GM12891 (cell line): ENCODE data around the gene CZIB.

ENCODE experiments used
- POLR2A ChIP-seq: IDR thresholded peaks from 2 replicates; pipeline ENCODE4 v1.6.1; 2011; ENCODE audit warnings: low read depth, low read length, control low read depth
- TAF1 ChIP-seq: IDR thresholded peaks from 2 replicates; pipeline ENCODE4 v1.6.1; 2011; ENCODE audit warnings: low read depth, low read length, control low read depth

DNA sequence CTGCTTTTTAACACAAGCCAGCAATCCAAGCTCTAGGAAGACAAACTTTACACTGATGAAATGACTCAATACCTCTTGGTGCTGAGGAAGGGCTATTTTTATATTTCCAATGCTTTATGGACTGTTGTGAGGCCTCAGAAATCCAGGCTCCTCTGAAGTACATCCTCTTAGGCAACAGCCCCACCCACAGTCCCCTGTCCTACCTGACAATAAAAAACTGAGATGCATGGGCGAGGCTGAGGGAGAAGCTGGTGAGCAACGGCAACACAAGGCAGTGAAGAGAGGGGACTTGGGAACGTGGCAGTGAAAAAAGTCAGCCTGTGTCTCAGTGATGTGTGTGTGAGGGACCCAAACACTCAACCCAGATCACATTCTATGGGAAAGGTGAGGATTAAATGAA is 33.9 kb downstream of the CZIB start:
- TF ChIP-seq POLR2A (no peak), TAF1 (no peak)
